OCI-LY1 (cell line): ENCODE measurements around the gene RAD51D.

ENCODE experiments used
- CTCF ChIP-seq: fragments of 200-600 bp; sonication (generic), shearing (Covaris generic); IDR thresholded peaks from 2 replicates; pipeline ENCODE4 v1.5.1; 2017; ENCODE audit warnings: mild to moderate bottlenecking, antibody characterized with exemption, low read length, moderate library complexity, mixed read lengths
- EZH2 ChIP-seq: fragments of 200-600 bp; sonication (generic), shearing (Covaris generic); IDR thresholded peaks from 2 replicates; pipeline ENCODE4 v1.8.0; 2017; ENCODE audit warnings: borderline replicate concordance, mixed run types, mild to moderate bottlenecking, antibody characterized with exemption, low read length, moderate library complexity, mixed read lengths

GRCh38 chr17:35079547-35080423 lies 39.9 kb downstream of the RAD51D start:
- TF ChIP-seq CTCF = no peak
- no peak for TF ChIP-seq EZH2
